ENCODE results near the gene P2RX5.

DNA sequence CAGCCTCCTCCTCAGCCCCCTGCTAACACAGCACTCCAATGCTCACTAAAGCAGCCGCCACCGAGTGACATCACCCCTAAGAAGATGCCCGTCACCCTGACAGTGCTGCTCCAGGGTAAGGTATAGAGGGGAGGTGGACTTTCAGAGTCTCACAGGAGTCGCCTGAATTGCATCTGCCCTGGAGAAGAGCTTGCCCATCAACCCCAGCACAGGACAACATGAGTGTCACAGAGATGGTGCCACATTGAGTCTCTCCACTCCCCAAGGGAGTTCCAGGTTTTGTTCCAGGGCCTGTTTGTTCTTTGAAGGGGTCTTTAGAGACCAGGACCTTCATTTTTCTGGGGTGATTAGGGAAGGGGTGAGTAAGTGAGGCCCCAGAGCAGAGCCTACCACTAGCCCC lies 2.2 kb upstream of the P2RX5 start:
- TF ChIP-seq, protein P1, sequence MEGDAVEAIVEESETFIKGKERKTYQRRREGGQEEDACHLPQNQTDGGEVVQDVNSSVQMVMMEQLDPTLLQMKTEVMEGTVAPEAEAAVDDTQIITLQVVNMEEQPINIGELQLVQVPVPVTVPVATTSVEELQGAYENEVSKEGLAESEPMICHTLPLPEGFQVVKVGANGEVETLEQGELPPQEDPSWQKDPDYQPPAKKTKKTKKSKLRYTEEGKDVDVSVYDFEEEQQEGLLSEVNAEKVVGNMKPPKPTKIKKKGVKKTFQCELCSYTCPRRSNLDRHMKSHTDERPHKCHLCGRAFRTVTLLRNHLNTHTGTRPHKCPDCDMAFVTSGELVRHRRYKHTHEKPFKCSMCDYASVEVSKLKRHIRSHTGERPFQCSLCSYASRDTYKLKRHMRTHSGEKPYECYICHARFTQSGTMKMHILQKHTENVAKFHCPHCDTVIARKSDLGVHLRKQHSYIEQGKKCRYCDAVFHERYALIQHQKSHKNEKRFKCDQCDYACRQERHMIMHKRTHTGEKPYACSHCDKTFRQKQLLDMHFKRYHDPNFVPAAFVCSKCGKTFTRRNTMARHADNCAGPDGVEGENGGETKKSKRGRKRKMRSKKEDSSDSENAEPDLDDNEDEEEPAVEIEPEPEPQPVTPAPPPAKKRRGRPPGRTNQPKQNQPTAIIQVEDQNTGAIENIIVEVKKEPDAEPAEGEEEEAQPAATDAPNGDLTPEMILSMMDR (IDR thresholded peaks at IDR 0.05), result no peak
- TF ChIP-seq POLR2A (IDR thresholded peaks at IDR 0.05) (no peak), POLR2AphosphoS5 (IDR thresholded peaks at IDR 0.05) (no peak)

Data from suprapubic skin (tissue), 4 donors.